ENCODE results near the gene NDUFS6. TPM values are rescaled to one million over a fixed set of nuclear protein-coding genes. Genes with fewer than 3 reads are reported as not detected.

NDUFS6 gene
- polyA plus RNA-seq, 1 donor from 2014 or later: 72.0 TPM

DNA sequence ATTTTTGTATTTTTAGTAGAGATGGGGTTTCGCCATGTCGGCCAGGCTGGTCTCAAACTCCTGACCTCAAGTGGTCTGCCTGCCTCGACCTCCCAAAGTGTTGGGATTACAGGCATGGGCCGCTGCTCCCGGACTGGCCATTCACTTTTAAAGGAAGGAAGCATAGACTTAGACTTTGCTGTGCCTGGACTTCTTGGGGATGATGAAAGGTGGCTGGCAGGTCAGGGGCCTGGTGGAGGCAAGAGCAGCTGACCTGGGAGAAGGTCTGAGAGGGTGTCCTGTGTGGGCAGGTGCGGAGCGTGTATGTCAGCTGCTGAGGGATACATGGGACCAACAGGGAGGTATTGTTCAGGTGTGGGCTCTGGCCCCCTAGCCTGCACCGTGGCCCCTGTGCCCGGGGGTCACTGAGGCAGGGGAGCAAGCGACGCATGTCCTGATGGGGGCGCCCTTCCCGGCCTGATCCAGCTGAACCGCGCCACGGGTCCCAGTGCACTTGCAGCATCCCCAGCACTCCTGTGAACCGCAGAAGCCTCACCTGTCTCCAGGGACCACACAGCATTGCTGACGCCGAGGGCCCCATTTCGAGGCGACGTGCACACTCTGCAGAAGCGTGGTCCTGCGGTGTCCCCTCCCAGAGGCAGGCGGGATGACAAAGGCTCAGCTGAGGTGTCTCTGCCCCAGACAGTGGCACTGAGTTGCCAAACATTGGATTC, 23.1 kb downstream of the NDUFS6 start:
- no peaks in the 10 kb centered on the region for H3F3A ChIP-seq (ENCODE audit: insufficient read depth, low read length, poor library complexity, severe bottlenecking)
- H4K20me1 ChIP-seq (ENCODE audit: insufficient read depth): no peaks in the 10 kb centered on the region
- no peak overlapping the region for H3K27ac ChIP-seq (ENCODE audit: low read length)
- H3K9me3 ChIP-seq (ENCODE audit: low read length): no peaks in the 10 kb centered on the region
- H3K9me2 ChIP-seq (ENCODE audit: insufficient read depth, low read length): no peaks in the 10 kb centered on the region
- H2AFZ ChIP-seq (ENCODE audit: low read depth, low read length): no peak overlapping the region
- no peaks in the 10 kb centered on the region for H3K79me2 ChIP-seq (replicated peaks; ENCODE audit: insufficient read depth, low read length)
- TF ChIP-seq RAD21 (conservative IDR thresholded peaks at IDR 0.05): no peak
- TF ChIP-seq SMC3 (conservative IDR thresholded peaks at IDR 0.05; ENCODE audit: poor library complexity): no peak
- TF ChIP-seq EP300 (conservative IDR thresholded peaks at IDR 0.05; ENCODE audit: poor library complexity, severe bottlenecking): no peak
- TF ChIP-seq, protein P1, sequence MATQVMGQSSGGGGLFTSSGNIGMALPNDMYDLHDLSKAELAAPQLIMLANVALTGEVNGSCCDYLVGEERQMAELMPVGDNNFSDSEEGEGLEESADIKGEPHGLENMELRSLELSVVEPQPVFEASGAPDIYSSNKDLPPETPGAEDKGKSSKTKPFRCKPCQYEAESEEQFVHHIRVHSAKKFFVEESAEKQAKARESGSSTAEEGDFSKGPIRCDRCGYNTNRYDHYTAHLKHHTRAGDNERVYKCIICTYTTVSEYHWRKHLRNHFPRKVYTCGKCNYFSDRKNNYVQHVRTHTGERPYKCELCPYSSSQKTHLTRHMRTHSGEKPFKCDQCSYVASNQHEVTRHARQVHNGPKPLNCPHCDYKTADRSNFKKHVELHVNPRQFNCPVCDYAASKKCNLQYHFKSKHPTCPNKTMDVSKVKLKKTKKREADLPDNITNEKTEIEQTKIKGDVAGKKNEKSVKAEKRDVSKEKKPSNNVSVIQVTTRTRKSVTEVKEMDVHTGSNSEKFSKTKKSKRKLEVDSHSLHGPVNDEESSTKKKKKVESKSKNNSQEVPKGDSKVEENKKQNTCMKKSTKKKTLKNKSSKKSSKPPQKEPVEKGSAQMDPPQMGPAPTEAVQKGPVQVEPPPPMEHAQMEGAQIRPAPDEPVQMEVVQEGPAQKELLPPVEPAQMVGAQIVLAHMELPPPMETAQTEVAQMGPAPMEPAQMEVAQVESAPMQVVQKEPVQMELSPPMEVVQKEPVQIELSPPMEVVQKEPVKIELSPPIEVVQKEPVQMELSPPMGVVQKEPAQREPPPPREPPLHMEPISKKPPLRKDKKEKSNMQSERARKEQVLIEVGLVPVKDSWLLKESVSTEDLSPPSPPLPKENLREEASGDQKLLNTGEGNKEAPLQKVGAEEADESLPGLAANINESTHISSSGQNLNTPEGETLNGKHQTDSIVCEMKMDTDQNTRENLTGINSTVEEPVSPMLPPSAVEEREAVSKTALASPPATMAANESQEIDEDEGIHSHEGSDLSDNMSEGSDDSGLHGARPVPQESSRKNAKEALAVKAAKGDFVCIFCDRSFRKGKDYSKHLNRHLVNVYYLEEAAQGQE (IDR thresholded peaks at IDR 0.05; ENCODE audit: borderline replicate concordance): no peak
- TF ChIP-seq EZH2 (IDR thresholded peaks at IDR 0.05; ENCODE audit: borderline replicate concordance, insufficient read depth, low read length, poor library complexity, severe bottlenecking): no peak
- TF ChIP-seq MXI1 (conservative IDR thresholded peaks at IDR 0.05; ENCODE audit: poor library complexity, severe bottlenecking): no peak
- TF ChIP-seq, protein P2, sequence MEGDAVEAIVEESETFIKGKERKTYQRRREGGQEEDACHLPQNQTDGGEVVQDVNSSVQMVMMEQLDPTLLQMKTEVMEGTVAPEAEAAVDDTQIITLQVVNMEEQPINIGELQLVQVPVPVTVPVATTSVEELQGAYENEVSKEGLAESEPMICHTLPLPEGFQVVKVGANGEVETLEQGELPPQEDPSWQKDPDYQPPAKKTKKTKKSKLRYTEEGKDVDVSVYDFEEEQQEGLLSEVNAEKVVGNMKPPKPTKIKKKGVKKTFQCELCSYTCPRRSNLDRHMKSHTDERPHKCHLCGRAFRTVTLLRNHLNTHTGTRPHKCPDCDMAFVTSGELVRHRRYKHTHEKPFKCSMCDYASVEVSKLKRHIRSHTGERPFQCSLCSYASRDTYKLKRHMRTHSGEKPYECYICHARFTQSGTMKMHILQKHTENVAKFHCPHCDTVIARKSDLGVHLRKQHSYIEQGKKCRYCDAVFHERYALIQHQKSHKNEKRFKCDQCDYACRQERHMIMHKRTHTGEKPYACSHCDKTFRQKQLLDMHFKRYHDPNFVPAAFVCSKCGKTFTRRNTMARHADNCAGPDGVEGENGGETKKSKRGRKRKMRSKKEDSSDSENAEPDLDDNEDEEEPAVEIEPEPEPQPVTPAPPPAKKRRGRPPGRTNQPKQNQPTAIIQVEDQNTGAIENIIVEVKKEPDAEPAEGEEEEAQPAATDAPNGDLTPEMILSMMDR (IDR thresholded peaks at IDR 0.05; ENCODE audit: poor library complexity, severe bottlenecking): no peak
- no peak for TF ChIP-seq TAF1 (IDR thresholded peaks at IDR 0.05; ENCODE audit: low read depth)
- TF ChIP-seq POLR2AphosphoS5 (IDR thresholded peaks at IDR 0.05): no peak
- H3K4me3 ChIP-seq (ENCODE audit: low read length): no peak overlapping the region
- H3K27me3 ChIP-seq (ENCODE audit: insufficient read depth, low read depth, low read length): no peaks in the 10 kb centered on the region
- no peak overlapping the region for H3K4me2 ChIP-seq (ENCODE audit: low read length)
- no peak overlapping the region for H3K9ac ChIP-seq (ENCODE audit: low read length)
- peaks cover 11% of the 10 kb centered on the region for H3K36me3 ChIP-seq (ENCODE audit: insufficient read depth, low read length)

DNA sequence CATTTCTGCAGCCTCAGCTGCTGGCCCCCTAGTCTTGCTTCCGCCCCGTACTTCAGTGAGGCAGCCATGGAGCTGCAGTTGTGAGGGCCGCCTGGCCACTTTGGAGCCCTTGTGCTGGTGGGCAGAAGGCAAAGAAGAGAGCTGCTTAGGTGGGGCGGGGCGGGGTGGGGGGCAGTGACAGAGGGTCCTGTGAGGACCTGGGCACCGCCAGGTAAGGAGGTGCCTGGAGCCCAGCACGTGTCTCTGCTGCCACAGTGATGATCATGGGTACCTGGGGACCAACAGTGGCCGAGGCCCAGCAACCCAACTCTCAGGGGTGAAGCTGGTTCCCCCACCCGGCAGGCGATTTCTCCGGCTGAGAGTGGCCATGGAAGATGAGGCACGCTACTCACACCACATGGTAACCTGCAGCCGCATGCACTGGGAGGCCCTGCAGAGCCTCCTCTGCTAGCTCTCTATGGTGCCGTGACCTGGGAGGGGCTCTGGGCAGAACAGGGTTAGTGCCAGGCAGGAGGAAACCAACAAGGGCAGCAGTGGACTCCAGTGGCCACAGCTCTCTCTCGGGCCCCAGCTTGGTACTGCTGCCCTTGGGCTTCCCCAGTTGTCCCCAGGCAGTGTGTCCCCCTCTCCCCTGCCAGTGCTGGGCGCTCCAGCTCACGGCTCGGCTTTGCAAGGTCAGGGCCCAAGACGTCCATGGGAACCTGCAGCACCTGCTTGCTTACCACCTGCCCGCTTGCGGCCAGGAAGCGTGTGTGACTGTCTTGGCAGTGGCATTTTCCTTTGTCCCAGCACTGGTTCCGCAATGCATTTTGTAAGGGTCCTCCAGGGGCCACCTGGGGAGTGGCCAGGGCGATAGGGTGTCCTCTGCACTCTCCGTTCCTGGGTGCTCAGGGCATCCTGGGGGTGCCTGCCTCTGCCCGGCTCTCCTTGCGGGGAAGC, 24.0 kb downstream of the NDUFS6 start:
- H3K9me3 ChIP-seq (ENCODE audit: low read length): no peaks in the 10 kb centered on the region
- no peaks in the 10 kb centered on the region for H3F3A ChIP-seq (ENCODE audit: insufficient read depth, low read length, poor library complexity, severe bottlenecking)
- H3K27ac ChIP-seq (ENCODE audit: low read length): no peak overlapping the region
- TF ChIP-seq, protein P2 (IDR thresholded peaks at IDR 0.05; ENCODE audit: poor library complexity, severe bottlenecking): no peak
- no peak for TF ChIP-seq RAD21 (conservative IDR thresholded peaks at IDR 0.05)
- TF ChIP-seq POLR2AphosphoS5 (IDR thresholded peaks at IDR 0.05): no peak
- no peak for TF ChIP-seq EZH2 (IDR thresholded peaks at IDR 0.05; ENCODE audit: borderline replicate concordance, insufficient read depth, low read length, poor library complexity, severe bottlenecking)
- no peak for TF ChIP-seq EP300 (conservative IDR thresholded peaks at IDR 0.05; ENCODE audit: poor library complexity, severe bottlenecking)
- TF ChIP-seq TAF1 (IDR thresholded peaks at IDR 0.05; ENCODE audit: low read depth): no peak
- TF ChIP-seq, protein P1 (IDR thresholded peaks at IDR 0.05; ENCODE audit: borderline replicate concordance): no peak
- TF ChIP-seq SMC3 (conservative IDR thresholded peaks at IDR 0.05; ENCODE audit: poor library complexity): no peak
- no peak for TF ChIP-seq MXI1 (conservative IDR thresholded peaks at IDR 0.05; ENCODE audit: poor library complexity, severe bottlenecking)
- H3K27me3 ChIP-seq (ENCODE audit: insufficient read depth, low read depth, low read length): no peaks in the 10 kb centered on the region
- no peaks in the 10 kb centered on the region for H3K9me2 ChIP-seq (ENCODE audit: insufficient read depth, low read length)
- H3K4me2 ChIP-seq (ENCODE audit: low read length): no peak overlapping the region
- H2AFZ ChIP-seq (ENCODE audit: low read depth, low read length): no peak overlapping the region
- no peak overlapping the region for H3K9ac ChIP-seq (ENCODE audit: low read length)
- no peaks in the 10 kb centered on the region for H3K79me2 ChIP-seq (replicated peaks; ENCODE audit: insufficient read depth, low read length)
- H3K4me3 ChIP-seq (ENCODE audit: low read length): no peak overlapping the region
- H3K36me3 ChIP-seq (ENCODE audit: insufficient read depth, low read length): peaks cover 11% of the 10 kb centered on the region
- H4K20me1 ChIP-seq (ENCODE audit: insufficient read depth): no peaks in the 10 kb centered on the region

Data from neural cell (in vitro differentiated cells).